ENCODE measurements around the gene PPP2R5C. TPM values are rescaled to one million over a fixed set of nuclear protein-coding genes. Genes with fewer than 3 reads are reported as not detected.

The PPP2R5C gene
- total and polyA plus RNA-seq, 2 of the 8 experiments (the other 6 are each of a cell fraction or from before 2014, with no cell fraction given): 49.6 to 95.9 TPM

DNA sequence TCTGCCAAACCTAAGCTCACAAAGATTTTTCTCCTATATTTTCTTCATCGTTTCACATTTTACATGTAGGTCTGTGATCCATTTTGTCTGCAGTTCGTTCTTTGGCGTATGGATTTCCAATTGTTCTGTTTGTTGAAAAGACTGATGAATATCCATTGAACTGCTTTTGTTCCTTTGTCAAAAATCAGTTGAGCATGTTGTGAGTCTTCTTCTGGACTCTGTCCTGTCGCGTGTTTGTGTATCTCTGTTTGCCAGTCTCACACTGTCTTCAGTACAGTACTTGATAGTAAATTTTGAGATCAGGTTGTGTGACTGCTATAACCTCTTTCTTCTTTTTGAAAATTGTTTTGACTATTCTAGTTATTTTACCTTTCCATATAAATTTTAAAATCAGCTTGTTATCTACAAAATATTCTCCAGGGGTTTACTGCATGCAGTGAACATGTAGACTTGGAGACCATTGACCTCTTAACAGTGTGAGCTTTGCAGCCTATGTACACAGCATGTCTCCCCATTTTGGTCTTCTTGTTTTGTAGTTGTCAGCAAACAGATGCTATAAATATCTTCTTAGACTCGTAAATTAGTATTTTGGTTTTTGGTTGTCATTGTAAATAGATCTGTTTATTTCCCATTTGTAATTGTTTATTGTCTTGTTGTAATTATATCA is 108.9 kb downstream of the PPP2R5C start (continued):
- TF ChIP-seq SP4 (IDR thresholded peaks at IDR 0.05; ENCODE audit: low read length) (no peak), POLR2AphosphoS5 (IDR thresholded peaks at IDR 0.05; ENCODE audit: low read depth, low read length) (no peak), BCL11A (IDR thresholded peaks at IDR 0.05; ENCODE audit: low read depth in 2 of 2, low read length in 2 of 2) (no peak), KDM5A (IDR thresholded peaks at IDR 0.05; ENCODE audit: low read length) (no peak), FOSL1 (IDR thresholded peaks at IDR 0.05; ENCODE audit: insufficient read depth, low read depth, low read length) (no peak), CBX5 (IDR thresholded peaks at IDR 0.05; ENCODE audit: low read depth, low read length) (no peak), MAFK (IDR thresholded peaks at IDR 0.05; ENCODE audit: low read depth, low read length) (no peak), TCF12 (IDR thresholded peaks at IDR 0.05; ENCODE audit: low read depth, low read length) (no peak)
